ENCODE results near the gene CUL3.
"Not testable (repeated sequence)": the region's sequence is repeated elsewhere in the genome, so short reads cannot be mapped to it uniquely, and the experiment has no call there.

Gene CUL3

GRCh38 chr2:224601923-224602322 lies 16.8 kb upstream of the CUL3 start:
- Histone ChIP-seq H3K27ac (ENCODE audit: low read depth, low read length) (no peak overlapping the region), H3K36me3 (ENCODE audit: control insufficient read depth, insufficient read depth, low read length) (no peaks in the 10 kb centered on the region), H3K9ac (ENCODE audit: low read depth, low read length) (no peak overlapping the region)

GRCh38 chr2:224598678-224599077 lies 13.5 kb upstream of the CUL3 start:
- H3K9me3 ChIP-seq (ENCODE audit: control insufficient read depth, insufficient read depth, low read length) = no peaks in the 10 kb centered on the region
- H3K4me1 ChIP-seq (ENCODE audit: control insufficient read depth, insufficient read depth, low read length) = no peaks in the 10 kb centered on the region
- no peaks in the 10 kb centered on the region for H3K36me3 ChIP-seq (ENCODE audit: control insufficient read depth, insufficient read depth, low read length)

More at GRCh38 chr2:224601923-224602322, 16.8 kb upstream of the CUL3 start:
- Histone ChIP-seq H3K9me3 (ENCODE audit: control insufficient read depth, insufficient read depth, low read length) (no peaks in the 10 kb centered on the region), H3K4me1 (ENCODE audit: control insufficient read depth, insufficient read depth, low read length) (no peaks in the 10 kb centered on the region), H3K27me3 (ENCODE audit: control insufficient read depth, insufficient read depth, low read length) (no peaks in the 10 kb centered on the region), H3K4me3 (ENCODE audit: low read depth, low read length) (no peak overlapping the region)

GRCh38 chr2:224596289-224596688 lies 11.1 kb upstream of the CUL3 start:
- no peak overlapping the region for H3K9ac ChIP-seq (ENCODE audit: low read depth, low read length)
- no peaks in the 10 kb centered on the region for H3K9me3 ChIP-seq (ENCODE audit: control insufficient read depth, insufficient read depth, low read length)
- H3K27me3 ChIP-seq (ENCODE audit: control insufficient read depth, insufficient read depth, low read length) = no peaks in the 10 kb centered on the region
- no peak overlapping the region for H3K4me3 ChIP-seq (ENCODE audit: low read depth, low read length)
- H3K36me3 ChIP-seq (ENCODE audit: control insufficient read depth, insufficient read depth, low read length) = no peaks in the 10 kb centered on the region
- no peak overlapping the region for H3K27ac ChIP-seq (ENCODE audit: low read depth, low read length)
- H3K4me1 ChIP-seq (ENCODE audit: control insufficient read depth, insufficient read depth, low read length) = no peaks in the 10 kb centered on the region

More at GRCh38 chr2:224598678-224599077, 13.5 kb upstream of the CUL3 start:
- H3K4me3 ChIP-seq (ENCODE audit: low read depth, low read length) = no peak overlapping the region
- no peak overlapping the region for H3K9ac ChIP-seq (ENCODE audit: low read depth, low read length)
- no peak overlapping the region for H3K27ac ChIP-seq (ENCODE audit: low read depth, low read length)
- no peaks in the 10 kb centered on the region for H3K27me3 ChIP-seq (ENCODE audit: control insufficient read depth, insufficient read depth, low read length)

GRCh38 chr2:224595518-224595917 lies 10.4 kb upstream of the CUL3 start:
- Histone ChIP-seq H3K4me1 (ENCODE audit: control insufficient read depth, insufficient read depth, low read length) (no peaks in the 10 kb centered on the region), H3K27ac (ENCODE audit: low read depth, low read length) (no peak overlapping the region), H3K4me3 (ENCODE audit: low read depth, low read length) (no peak overlapping the region), H3K36me3 (ENCODE audit: control insufficient read depth, insufficient read depth, low read length) (no peaks in the 10 kb centered on the region), H3K9me3 (ENCODE audit: control insufficient read depth, insufficient read depth, low read length) (no peaks in the 10 kb centered on the region), H3K9ac (ENCODE audit: low read depth, low read length) (no peak overlapping the region), H3K27me3 (ENCODE audit: control insufficient read depth, insufficient read depth, low read length) (no peaks in the 10 kb centered on the region)

- no peak overlapping the region for H3K27ac ChIP-seq (ENCODE audit: low read depth, low read length)
- no peak overlapping the region for H3K4me3 ChIP-seq (ENCODE audit: low read depth, low read length)
- no peaks in the 10 kb centered on the region for H3K36me3 ChIP-seq (ENCODE audit: control insufficient read depth, insufficient read depth, low read length)
- no peak overlapping the region for H3K9ac ChIP-seq (ENCODE audit: low read depth, low read length)
- H3K27me3 ChIP-seq (ENCODE audit: control insufficient read depth, insufficient read depth, low read length) = no peaks in the 10 kb centered on the region
- H3K9me3 ChIP-seq (ENCODE audit: control insufficient read depth, insufficient read depth, low read length) = no peaks in the 10 kb centered on the region
- H3K4me1 ChIP-seq (ENCODE audit: control insufficient read depth, insufficient read depth, low read length) = no peaks in the 10 kb centered on the region
These were observed 9.7 kb upstream of the CUL3 start for GRCh38 chr2:224594840-224595239.

- Histone ChIP-seq H3K4me1 (ENCODE audit: control insufficient read depth, insufficient read depth, low read length) (peaks cover 12% of the 10 kb centered on the region), H3K36me3 (ENCODE audit: control insufficient read depth, insufficient read depth, low read length) (no peaks in the 10 kb centered on the region), H3K9me3 (ENCODE audit: control insufficient read depth, insufficient read depth, low read length) (no peaks in the 10 kb centered on the region), H3K27ac (ENCODE audit: low read depth, low read length) (no peak overlapping the region), H3K9ac (ENCODE audit: low read depth, low read length) (no peak overlapping the region), H3K4me3 (ENCODE audit: low read depth, low read length) (no peak overlapping the region), H3K27me3 (ENCODE audit: control insufficient read depth, insufficient read depth, low read length) (no peaks in the 10 kb centered on the region)
These were observed 6.1 kb upstream of the CUL3 start for GRCh38 chr2:224591220-224591619.

- no peaks in the 10 kb centered on the region for H3K27me3 ChIP-seq (ENCODE audit: control insufficient read depth, insufficient read depth, low read length)
- H3K4me1 ChIP-seq (ENCODE audit: control insufficient read depth, insufficient read depth, low read length) = peaks cover 14% of the 10 kb centered on the region
- H3K4me3 ChIP-seq (ENCODE audit: low read depth, low read length) = peak overlapping the region; percentile 80
- peak overlapping the region; percentile 46 for H3K27ac ChIP-seq (ENCODE audit: low read depth, low read length)
- H3K9ac ChIP-seq (ENCODE audit: low read depth, low read length) = no peak overlapping the region
- no peaks in the 10 kb centered on the region for H3K9me3 ChIP-seq (ENCODE audit: control insufficient read depth, insufficient read depth, low read length)
- peaks cover 6% of the 10 kb centered on the region; the same call in 1 of the 2 replicates for H3K36me3 ChIP-seq (ENCODE audit: control insufficient read depth, insufficient read depth, low read length)
These were observed 1.0 kb upstream of the CUL3 start for GRCh38 chr2:224586127-224586695.

- peaks cover 6% of the 10 kb centered on the region; the same call in 1 of the 2 replicates for H3K36me3 ChIP-seq (ENCODE audit: control insufficient read depth, insufficient read depth, low read length)
These were observed 365 bp downstream of the CUL3 start for GRCh38 chr2:224584785-224585210.

GRCh38 chr2:224584111-224584784 lies 915 bp downstream of the CUL3 start:
- Histone ChIP-seq H3K4me3 (ENCODE audit: low read depth, low read length) (peak overlapping the region; percentile 96), H3K4me1 (ENCODE audit: control insufficient read depth, insufficient read depth, low read length) (peaks cover 25% of the 10 kb centered on the region), H3K27ac (ENCODE audit: low read depth, low read length) (peak overlapping the region; percentile 55)

More at GRCh38 chr2:224584785-224585210, 365 bp downstream of the CUL3 start:
- peak overlapping the region; percentile 93 for H3K27ac ChIP-seq (ENCODE audit: low read depth, low read length)
- no peaks in the 10 kb centered on the region for H3K27me3 ChIP-seq (ENCODE audit: control insufficient read depth, insufficient read depth, low read length)
- no peaks in the 10 kb centered on the region for H3K9me3 ChIP-seq (ENCODE audit: control insufficient read depth, insufficient read depth, low read length)
- peak overlapping the region; percentile 96 for H3K4me3 ChIP-seq (ENCODE audit: low read depth, low read length)
- peaks cover 20% of the 10 kb centered on the region for H3K4me1 ChIP-seq (ENCODE audit: control insufficient read depth, insufficient read depth, low read length)
- H3K9ac ChIP-seq (ENCODE audit: low read depth, low read length) = peak overlapping the region; percentile 80; the same call in 1 of the 2 replicates

GRCh38 chr2:224583033-224583432 lies 2.1 kb downstream of the CUL3 start:
- H3K27me3 ChIP-seq (ENCODE audit: control insufficient read depth, insufficient read depth, low read length); H3K36me3 ChIP-seq (ENCODE audit: control insufficient read depth, insufficient read depth, low read length); H3K9ac ChIP-seq (ENCODE audit: low read depth, low read length); H3K9me3 ChIP-seq (ENCODE audit: control insufficient read depth, insufficient read depth, low read length); H3K27ac ChIP-seq (ENCODE audit: low read depth, low read length): not testable (repeated sequence)
- H3K4me1 ChIP-seq (ENCODE audit: control insufficient read depth, insufficient read depth, low read length) = peaks cover 36% of the 10 kb centered on the region
- H3K4me3 ChIP-seq (ENCODE audit: low read depth, low read length) = peak overlapping the region; percentile 96

More at GRCh38 chr2:224584111-224584784, 915 bp downstream of the CUL3 start:
- Histone ChIP-seq H3K9ac (ENCODE audit: low read depth, low read length) (peak overlapping the region; percentile 72), H3K36me3 (ENCODE audit: control insufficient read depth, insufficient read depth, low read length) (peaks cover 6% of the 10 kb centered on the region; the same call in 1 of the 2 replicates), H3K9me3 (ENCODE audit: control insufficient read depth, insufficient read depth, low read length) (no peaks in the 10 kb centered on the region), H3K27me3 (ENCODE audit: control insufficient read depth, insufficient read depth, low read length) (no peaks in the 10 kb centered on the region)

GRCh38 chr2:224580248-224580647 lies 4.9 kb downstream of the CUL3 start:
- Histone ChIP-seq H3K27me3 (ENCODE audit: control insufficient read depth, insufficient read depth, low read length) (no peaks in the 10 kb centered on the region), H3K4me1 (ENCODE audit: control insufficient read depth, insufficient read depth, low read length) (peaks cover 47% of the 10 kb centered on the region), H3K27ac (ENCODE audit: low read depth, low read length) (no peak overlapping the region), H3K9ac (ENCODE audit: low read depth, low read length) (no peak overlapping the region), H3K36me3 (ENCODE audit: control insufficient read depth, insufficient read depth, low read length) (peaks cover 6% of the 10 kb centered on the region; the same call in 1 of the 2 replicates), H3K9me3 (ENCODE audit: control insufficient read depth, insufficient read depth, low read length) (no peaks in the 10 kb centered on the region), H3K4me3 (ENCODE audit: low read depth, low read length) (no peak overlapping the region)

Data from HUES48 (cell line).